ENCODE results near the gene TCF25.

DNA sequence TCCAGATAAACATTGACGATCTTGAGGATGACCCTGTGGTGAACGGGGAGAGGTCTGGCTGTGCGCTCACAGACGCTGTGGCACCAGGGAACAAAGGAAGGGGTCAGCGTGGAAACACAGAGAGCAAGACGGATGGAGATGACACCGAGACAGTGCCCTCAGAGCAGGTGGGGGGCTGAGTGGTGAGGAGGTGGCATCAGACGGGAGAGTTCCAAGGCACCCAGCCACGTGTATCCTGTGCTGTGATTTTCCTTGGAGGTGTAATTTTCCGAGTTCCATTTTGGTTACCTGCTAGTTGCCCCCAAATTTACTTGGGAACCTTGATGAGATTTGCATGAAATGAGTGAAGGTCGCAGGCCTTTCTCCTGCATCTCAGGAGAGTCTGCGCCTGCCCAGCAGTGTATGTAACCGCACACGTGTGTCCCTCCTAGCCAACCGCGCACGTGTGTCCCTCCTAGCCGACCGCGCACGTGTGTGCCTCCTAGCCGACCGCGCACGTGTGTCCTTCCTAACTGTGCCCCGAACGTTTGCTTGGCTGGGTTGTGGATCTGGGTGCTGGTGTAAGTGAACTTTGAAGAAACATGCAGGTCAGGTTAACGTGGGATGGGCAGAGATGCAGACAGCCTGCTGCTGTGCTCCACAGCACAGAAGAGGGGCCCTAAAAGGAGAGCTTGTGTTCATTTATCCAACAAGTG is 10.1 kb downstream of the TCF25 start:
- TF ChIP-seq, protein P1, sequence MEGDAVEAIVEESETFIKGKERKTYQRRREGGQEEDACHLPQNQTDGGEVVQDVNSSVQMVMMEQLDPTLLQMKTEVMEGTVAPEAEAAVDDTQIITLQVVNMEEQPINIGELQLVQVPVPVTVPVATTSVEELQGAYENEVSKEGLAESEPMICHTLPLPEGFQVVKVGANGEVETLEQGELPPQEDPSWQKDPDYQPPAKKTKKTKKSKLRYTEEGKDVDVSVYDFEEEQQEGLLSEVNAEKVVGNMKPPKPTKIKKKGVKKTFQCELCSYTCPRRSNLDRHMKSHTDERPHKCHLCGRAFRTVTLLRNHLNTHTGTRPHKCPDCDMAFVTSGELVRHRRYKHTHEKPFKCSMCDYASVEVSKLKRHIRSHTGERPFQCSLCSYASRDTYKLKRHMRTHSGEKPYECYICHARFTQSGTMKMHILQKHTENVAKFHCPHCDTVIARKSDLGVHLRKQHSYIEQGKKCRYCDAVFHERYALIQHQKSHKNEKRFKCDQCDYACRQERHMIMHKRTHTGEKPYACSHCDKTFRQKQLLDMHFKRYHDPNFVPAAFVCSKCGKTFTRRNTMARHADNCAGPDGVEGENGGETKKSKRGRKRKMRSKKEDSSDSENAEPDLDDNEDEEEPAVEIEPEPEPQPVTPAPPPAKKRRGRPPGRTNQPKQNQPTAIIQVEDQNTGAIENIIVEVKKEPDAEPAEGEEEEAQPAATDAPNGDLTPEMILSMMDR (IDR thresholded peaks at IDR 0.05): no peak
- TF ChIP-seq TEAD4 (CRISPR knock-in tag; IDR thresholded peaks at IDR 0.05): no peak
- TF ChIP-seq NFYB (CRISPR knock-in tag; conservative IDR thresholded peaks at IDR 0.05; ENCODE audit: low read depth): no peak
- TF ChIP-seq, protein P2, sequence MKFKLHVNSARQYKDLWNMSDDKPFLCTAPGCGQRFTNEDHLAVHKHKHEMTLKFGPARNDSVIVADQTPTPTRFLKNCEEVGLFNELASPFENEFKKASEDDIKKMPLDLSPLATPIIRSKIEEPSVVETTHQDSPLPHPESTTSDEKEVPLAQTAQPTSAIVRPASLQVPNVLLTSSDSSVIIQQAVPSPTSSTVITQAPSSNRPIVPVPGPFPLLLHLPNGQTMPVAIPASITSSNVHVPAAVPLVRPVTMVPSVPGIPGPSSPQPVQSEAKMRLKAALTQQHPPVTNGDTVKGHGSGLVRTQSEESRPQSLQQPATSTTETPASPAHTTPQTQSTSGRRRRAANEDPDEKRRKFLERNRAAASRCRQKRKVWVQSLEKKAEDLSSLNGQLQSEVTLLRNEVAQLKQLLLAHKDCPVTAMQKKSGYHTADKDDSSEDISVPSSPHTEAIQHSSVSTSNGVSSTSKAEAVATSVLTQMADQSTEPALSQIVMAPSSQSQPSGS (CRISPR knock-in tag; IDR thresholded peaks at IDR 0.05; ENCODE audit: borderline replicate concordance, low read depth): no peak
